Esophagus squamous epithelium (tissue), 5 donors: Measurements from ENCODE around the gene PPP3CA. TPM values are rescaled to one million over a fixed set of nuclear protein-coding genes. Genes with fewer than 3 reads are reported as not detected.

Experiments
- DNase-seq: peaks from one replicate; lab custom pipeline; 2025; lab: John Stamatoyannopoulos, UW
- H3K27ac ChIP-seq, 4 donors: fragments of 200-600 bp; sonication (generic); one replicate each; pipeline ENCODE4 v1.5.1; 2016 to 2019; ENCODE audit warnings: mild to moderate bottlenecking in 1 of 4
- H3K27me3 ChIP-seq, 4 donors: fragments of 200-600 bp; sonication (generic); 1 replicate in 3 of 4; 2 replicates in 1 of 4; pipeline versions ENCODE4 v1.5.1 to v1.6.0; 2017 to 2021; ENCODE audit warnings: antibody characterized with exemption in 1 of 4
- H3K36me3 ChIP-seq, 3 donors: fragments of 200-600 bp; sonication (generic); one replicate each; pipeline ENCODE4 v1.5.1; 2016 to 2019
- H3K4me1 ChIP-seq, 3 donors: fragments of 200-600 bp; sonication (generic); one replicate each; pipeline ENCODE4 v1.5.1; 2017 to 2019
- H3K4me3 ChIP-seq, 4 donors: fragments of 200-600 bp; sonication (generic); 1 replicate in 3 of 4; 2 replicates in 1 of 4; pipeline ENCODE4 v1.5.1; 2016 to 2019; ENCODE audit warnings: mild to moderate bottlenecking in 2 of 4, moderate library complexity in 1 of 4
- H3K9me3 ChIP-seq, 3 donors: fragments of 200-600 bp; sonication (generic); one replicate each; pipeline ENCODE4 v1.5.1; 2016 to 2019
- POLR2A ChIP-seq, 4 donors: fragments of 450-650 bp; IDR thresholded peaks; one replicate each; pipeline ENCODE4 v1.6.1; 2017; ENCODE audit warnings: antibody characterized with exemption in 4 of 4, mild to moderate bottlenecking in 4 of 4, moderate library complexity in 3 of 4
- WGBS, 2 donors: methylation state at CpG; one replicate each; pipeline ENCODE4 v1.1.5; 2018; 5-methylcytosine and 5-hydroxymethylcytosine counted together
- intact Hi-C: fragments of 100-400 bp; cut with DNase I; formaldehyde crosslinking; loops from one replicate; pipeline ENCODE4 v1.15.0; 2022
- total RNA-seq, 4 donors: library from RNA; depleted of rRNA; stranded (reverse); fragments of >200 nt; gene quantifications; one replicate each; pipeline ENCODE4 v1.1.0, GENCODE V29; 2016
- TF ChIP-seq, protein P1 (sequence below), 6 experiments: fragments of 450-650 bp in 4 of 6; fragments of 200-600 bp in 2 of 6; sonication (generic) in 2 of 6; IDR thresholded peaks; one replicate each; pipeline ENCODE4 v1.5.1; 2016 to 2019; ENCODE audit warnings: antibody characterized with exemption in 6 of 6, mild to moderate bottlenecking in 4 of 6, moderate library complexity in 4 of 6
- donor health status: DM: yes; HTN: yes; CAD: no.

Gene PPP3CA
- total RNA-seq, 4 donors from 2014 or later: 13.3 to 25.7 (median 17.5) TPM

DNA sequence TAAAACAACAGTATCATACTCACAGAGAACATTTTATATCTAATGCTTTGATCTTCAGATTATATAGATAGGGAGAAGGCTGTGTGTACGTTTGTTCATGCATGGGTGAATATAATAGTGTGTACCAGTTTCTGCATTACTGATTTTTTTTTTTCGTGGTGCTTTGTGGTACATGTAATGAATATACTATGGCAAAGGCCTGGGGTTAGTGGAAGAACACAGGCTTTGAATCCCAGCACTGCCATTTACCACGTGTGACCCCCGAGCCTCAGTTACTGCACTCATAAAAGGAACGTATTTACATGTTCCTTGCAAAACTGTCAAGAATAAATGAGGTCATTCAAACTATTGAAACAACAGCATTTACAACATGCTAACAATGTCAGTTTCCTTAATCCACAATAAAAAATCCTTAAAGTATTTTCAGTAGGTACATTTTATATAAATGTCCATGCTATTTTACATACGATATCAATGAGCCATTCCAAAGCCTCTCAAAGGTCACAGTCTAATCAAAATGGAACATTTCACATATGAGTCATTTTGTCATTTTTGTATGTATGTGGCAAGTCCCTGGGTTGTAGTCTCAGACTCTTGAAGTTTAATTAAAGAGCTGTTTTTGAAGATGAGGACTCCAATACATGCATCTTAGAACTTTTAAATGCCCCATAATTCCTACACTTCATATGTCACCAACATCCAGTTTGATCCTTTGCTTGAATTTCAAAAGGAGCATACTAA is 242.8 kb downstream of the PPP3CA start:
- TF ChIP-seq, protein P1, sequence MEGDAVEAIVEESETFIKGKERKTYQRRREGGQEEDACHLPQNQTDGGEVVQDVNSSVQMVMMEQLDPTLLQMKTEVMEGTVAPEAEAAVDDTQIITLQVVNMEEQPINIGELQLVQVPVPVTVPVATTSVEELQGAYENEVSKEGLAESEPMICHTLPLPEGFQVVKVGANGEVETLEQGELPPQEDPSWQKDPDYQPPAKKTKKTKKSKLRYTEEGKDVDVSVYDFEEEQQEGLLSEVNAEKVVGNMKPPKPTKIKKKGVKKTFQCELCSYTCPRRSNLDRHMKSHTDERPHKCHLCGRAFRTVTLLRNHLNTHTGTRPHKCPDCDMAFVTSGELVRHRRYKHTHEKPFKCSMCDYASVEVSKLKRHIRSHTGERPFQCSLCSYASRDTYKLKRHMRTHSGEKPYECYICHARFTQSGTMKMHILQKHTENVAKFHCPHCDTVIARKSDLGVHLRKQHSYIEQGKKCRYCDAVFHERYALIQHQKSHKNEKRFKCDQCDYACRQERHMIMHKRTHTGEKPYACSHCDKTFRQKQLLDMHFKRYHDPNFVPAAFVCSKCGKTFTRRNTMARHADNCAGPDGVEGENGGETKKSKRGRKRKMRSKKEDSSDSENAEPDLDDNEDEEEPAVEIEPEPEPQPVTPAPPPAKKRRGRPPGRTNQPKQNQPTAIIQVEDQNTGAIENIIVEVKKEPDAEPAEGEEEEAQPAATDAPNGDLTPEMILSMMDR (IDR thresholded peaks at IDR 0.05): no peak
- TF ChIP-seq POLR2A (IDR thresholded peaks at IDR 0.05): no peak
- peaks cover 0 to 10% (median 2%) of the 10 kb centered on the region in 3 donors for H3K36me3 ChIP-seq
- H3K4me3 ChIP-seq: no peak overlapping the region
- no peak for DNase-seq
- H3K27me3 ChIP-seq: no peaks in the 10 kb centered on the region
- 74 to 80% methylated on average over 6 of the region's 6 CpGs for WGBS, 2 donors
- no peaks in the 10 kb centered on the region for H3K9me3 ChIP-seq
- no peak overlapping the region for H3K27ac ChIP-seq
- H3K4me1 ChIP-seq: peaks cover 3 to 25% (median 4%) of the 10 kb centered on the region in 3 donors
- intact Hi-C loops: no loop called here

DNA sequence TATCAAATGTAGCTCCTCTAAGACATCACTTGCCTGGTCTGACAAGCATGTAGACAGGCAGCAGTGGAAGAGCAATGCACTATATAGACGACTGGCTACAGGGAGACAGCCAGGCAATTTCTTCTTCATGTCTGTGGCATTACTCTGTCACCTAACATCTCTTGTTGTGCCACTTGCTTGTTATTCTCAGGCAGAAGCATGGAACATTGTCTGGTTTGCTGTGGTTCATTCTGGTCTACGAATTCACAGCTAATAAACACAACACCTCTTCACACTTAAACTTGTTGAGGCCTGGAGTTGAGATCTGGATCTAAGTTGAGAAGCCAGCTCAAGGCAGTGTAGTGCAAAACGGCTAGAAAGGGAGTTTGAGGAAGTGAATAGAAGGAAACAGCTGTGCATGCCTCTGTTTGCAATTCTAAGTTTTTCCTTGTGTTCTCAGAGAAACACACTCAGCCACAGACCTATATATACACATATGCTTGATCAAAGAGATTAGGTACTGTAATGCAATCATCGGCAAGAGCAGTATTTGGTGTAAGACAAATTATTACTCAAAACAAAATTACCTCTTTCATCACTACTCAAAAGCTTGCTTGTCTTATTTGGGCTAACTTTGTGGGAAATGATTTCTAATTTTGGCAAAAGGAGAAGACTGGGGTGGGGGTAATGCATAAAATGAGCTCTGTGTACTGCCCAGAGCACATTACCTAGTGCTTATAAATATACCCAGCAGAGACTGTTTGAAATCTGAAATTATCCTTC is 243.8 kb downstream of the PPP3CA start:
- no peaks in the 10 kb centered on the region for H3K9me3 ChIP-seq
- intact Hi-C loops: no loop called here
- peaks cover 0 to 14% (median 2%) of the 10 kb centered on the region in 3 donors for H3K36me3 ChIP-seq
- peaks cover 3 to 25% (median 4%) of the 10 kb centered on the region in 3 donors for H3K4me1 ChIP-seq
- no peaks in the 10 kb centered on the region for H3K27me3 ChIP-seq
- no peak overlapping the region for H3K4me3 ChIP-seq
- H3K27ac ChIP-seq: peak overlapping the region in 1 of 4 donors; percentile 45
- WGBS, 2 donors: 40 to 54% methylated on average over 4 of the region's 4 CpGs
- DNase-seq: no peak
- TF ChIP-seq, protein P1 (IDR thresholded peaks at IDR 0.05): no peak
- TF ChIP-seq POLR2A (IDR thresholded peaks at IDR 0.05): no peak

DNA sequence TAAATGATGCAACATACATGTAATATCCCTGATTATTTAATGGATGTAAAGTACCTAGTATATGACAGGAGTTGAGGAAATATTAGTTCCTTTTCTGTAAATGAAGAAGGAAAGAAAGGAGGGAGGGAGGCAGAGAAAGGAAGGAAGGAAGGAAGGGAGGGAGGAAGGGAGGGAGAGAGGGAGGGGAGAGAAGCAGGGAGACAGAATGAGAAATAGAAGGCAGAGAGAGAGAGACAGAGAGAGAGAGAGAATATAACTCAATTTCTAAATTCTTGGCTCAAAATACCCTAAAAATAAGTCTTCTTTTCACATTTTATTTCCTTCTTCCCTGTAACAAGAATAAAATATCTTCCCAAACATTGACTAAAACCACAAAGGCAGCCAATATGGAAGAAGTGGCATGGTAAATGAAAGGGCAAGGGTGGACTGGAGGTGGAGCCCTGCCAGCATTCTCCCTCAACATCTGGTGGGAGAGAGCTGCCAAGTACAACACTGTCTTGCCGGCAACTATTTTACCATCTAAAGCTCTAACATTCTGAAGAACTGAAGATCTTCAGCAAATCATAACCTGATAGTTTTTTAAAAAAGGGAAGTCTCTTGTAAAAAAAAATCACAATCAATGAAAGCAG is 245.1 kb downstream of the PPP3CA start:
- no peaks in the 10 kb centered on the region for H3K27me3 ChIP-seq
- TF ChIP-seq, protein P1 (IDR thresholded peaks at IDR 0.05): no peak
- no peak for TF ChIP-seq POLR2A (IDR thresholded peaks at IDR 0.05)
- intact Hi-C loops: no loop called here
- H3K36me3 ChIP-seq: peaks cover 0 to 7% (median 0%) of the 10 kb centered on the region in 3 donors
- peaks cover 3 to 25% (median 4%) of the 10 kb centered on the region in 3 donors for H3K4me1 ChIP-seq
- H3K9me3 ChIP-seq: no peaks in the 10 kb centered on the region
- DNase-seq: no peak
- 5 to 9% methylated on average over 1 of the region's 1 CpG for WGBS, 2 donors
- no peak overlapping the region for H3K27ac ChIP-seq
- H3K4me3 ChIP-seq: no peak overlapping the region

DNA sequence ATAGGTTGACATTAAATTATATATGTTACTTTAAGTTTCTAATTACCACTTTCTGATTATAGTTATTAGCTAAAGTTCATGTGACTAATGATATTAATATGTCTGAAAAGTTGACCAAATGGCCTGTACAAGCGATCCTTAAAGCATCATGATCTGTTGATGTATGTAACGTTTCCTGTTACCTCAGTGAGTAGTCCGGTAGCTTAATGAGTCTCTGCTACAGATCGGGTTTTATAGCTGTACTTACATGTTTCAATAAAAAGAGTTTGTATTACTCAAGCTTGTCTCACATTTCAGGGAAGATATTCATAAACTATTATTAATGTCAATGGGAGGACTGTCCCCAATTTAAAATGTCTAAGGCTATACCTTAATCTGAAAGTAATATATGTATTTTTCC is 246.3 kb downstream of the PPP3CA start:
- H3K27ac ChIP-seq: no peak overlapping the region
- 88 to 92% methylated on average over 4 of the region's 4 CpGs for WGBS, 2 donors
- intact Hi-C loops: no loop called here
- H3K9me3 ChIP-seq: no peaks in the 10 kb centered on the region
- DNase-seq: no peak
- peaks cover 0 to 7% (median 0%) of the 10 kb centered on the region in 3 donors for H3K36me3 ChIP-seq
- H3K4me3 ChIP-seq: no peak overlapping the region
- no peaks in the 10 kb centered on the region for H3K27me3 ChIP-seq
- TF ChIP-seq, protein P1 (IDR thresholded peaks at IDR 0.05): no peak
- TF ChIP-seq POLR2A (IDR thresholded peaks at IDR 0.05): no peak
- peaks cover 3 to 25% (median 4%) of the 10 kb centered on the region in 3 donors for H3K4me1 ChIP-seq
